SK-N-SH (cell line): ENCODE data around the gene MELTF. TPM values are rescaled to one million over a fixed set of nuclear protein-coding genes. Genes with fewer than 3 reads are reported as not detected.

ENCODE experiments used
- CTCF ChIA-PET: fragments of 300-600, 350-600 bp; formaldehyde crosslinking; extraction: SDS; loops from one replicate; lab custom pipeline; 2021; lab: Yijun Ruan, JAX
- POLR2A ChIA-PET: fragments of 350-600 bp; sonication (Branson Sonifier 250); formaldehyde crosslinking; extraction: SDS; loops from one replicate; lab custom pipeline; 2020; ENCODE audit warnings: antibody characterized with exemption, inconsistent platforms; lab: Yijun Ruan, JAX
- DNase-seq: peaks from one replicate; pipeline ENCODE4 v3.0.0; 2012
- H2AFZ ChIP-seq: fragments of 200-600 bp; sonication (generic); 2 replicates; pipeline ENCODE4 v1.8.1; 2016; ENCODE audit warnings: antibody characterized with exemption, mild to moderate bottlenecking, low read depth
- H3F3A ChIP-seq: fragments of 200-600 bp; sonication (generic); replicated peaks from 2 replicates; pipeline ENCODE3; 2016; ENCODE audit warnings: antibody characterized with exemption, mild to moderate bottlenecking; ENCODE audit not compliant: insufficient read depth
- H3K27ac ChIP-seq, 2 experiments: fragments of 200-500 bp in 1 of 2; fragments of 200-600 bp in 1 of 2; sonication (Bioruptor generic) in 1 of 2; sonication (generic), shearing (Covaris generic) in 1 of 2; 2 replicates each; pipeline versions ENCODE4 v1.5.1 to v1.6.1; 2014 to 2016; ENCODE audit warnings: low read depth in 2 of 2, inconsistent platforms in 1 of 2, low read length in 1 of 2, mild to moderate bottlenecking in 1 of 2, mixed read lengths in 1 of 2
- H3K27me3 ChIP-seq: fragments of 200-600 bp; sonication (generic), shearing (Covaris generic); 2 replicates; pipeline ENCODE4 v1.6.1; 2016; ENCODE audit warnings: mixed run types; ENCODE audit not compliant: insufficient read depth
- H3K36me3 ChIP-seq, 2 experiments: fragments of 200-500 bp in 1 of 2; fragments of 200-600 bp in 1 of 2; sonication (Bioruptor generic) in 1 of 2; sonication (generic) in 1 of 2; replicated peaks in 1 of 2; 2 replicates each; pipeline versions ENCODE3 to v1.5.1; 2014 to 2016; ENCODE audit warnings: low read length in 1 of 2, mild to moderate bottlenecking in 1 of 2; ENCODE audit not compliant: insufficient read depth in 2 of 2, control insufficient read depth in 1 of 2
- H3K4me1 ChIP-seq, 2 experiments: fragments of 200-500 bp in 1 of 2; fragments of 200-600 bp in 1 of 2; sonication (Bioruptor generic) in 1 of 2; sonication (generic), shearing (Covaris generic) in 1 of 2; 2 replicates each; pipeline versions ENCODE4 v1.5.1 to v1.6.1; 2014 to 2016; ENCODE audit warnings: low read depth in 1 of 2, low read length in 1 of 2, mixed run types in 1 of 2; ENCODE audit not compliant: insufficient read depth in 2 of 2, control insufficient read depth in 1 of 2
- H3K4me2 ChIP-seq: fragments of 200-600 bp; sonication (generic), shearing (Covaris generic); 2 replicates; pipeline ENCODE4 v1.6.1; 2017; ENCODE audit warnings: mixed run types
- H3K4me3 ChIP-seq, 2 experiments: fragments of 200-500 bp in 1 of 2; fragments of 200-600 bp in 1 of 2; sonication (Bioruptor generic) in 1 of 2; sonication (generic), shearing (Covaris generic) in 1 of 2; 2 replicates each; pipeline versions ENCODE4 v1.5.1 to v1.8.1; 2014 to 2016; ENCODE audit warnings: low read depth in 2 of 2, inconsistent platforms in 1 of 2, low read length in 1 of 2, mild to moderate bottlenecking in 1 of 2, mixed read lengths in 1 of 2, moderate library complexity in 1 of 2
- H3K79me2 ChIP-seq: fragments of 200-600 bp; sonication (generic); 2 replicates; pipeline ENCODE4 v1.8.1; 2017; ENCODE audit warnings: mild to moderate bottlenecking; ENCODE audit not compliant: insufficient read depth
- H3K9ac ChIP-seq: fragments of 200-600 bp; sonication (generic); 2 replicates; pipeline ENCODE4 v1.6.1; 2017; ENCODE audit warnings: mixed run types
- H3K9me2 ChIP-seq: fragments of 200-600 bp; sonication (generic); 2 replicates; pipeline ENCODE4 v1.6.1; 2017; ENCODE audit warnings: mixed run types
- H3K9me3 ChIP-seq: fragments of 200-600 bp; sonication (generic); 2 replicates; pipeline ENCODE4 v1.6.1; 2017; ENCODE audit warnings: mixed run types, mild to moderate bottlenecking, moderate library complexity
- H4K20me1 ChIP-seq: fragments of 200-600 bp; sonication (generic); 2 replicates; pipeline ENCODE4 v1.6.1; 2017; ENCODE audit warnings: mild to moderate bottlenecking, mixed run types; ENCODE audit not compliant: insufficient read depth
- ELF1 ChIP-seq: IDR thresholded peaks from 2 replicates; pipeline ENCODE4 v1.4.0; 2012
- EP300 ChIP-seq, 2 experiments: IDR thresholded peaks; 2 replicates each; pipeline versions ENCODE4 v1.4.0 to v1.6.1; 2012; ENCODE audit warnings: borderline replicate concordance in 1 of 2, low read depth in 1 of 2, low read length in 1 of 2
- EZH2phosphoT487 ChIP-seq: fragments of 200-600 bp; sonication (generic); IDR thresholded peaks from 2 replicates; pipeline ENCODE4 v1.6.1; 2017; ENCODE audit warnings: low read depth, mixed run types, mild to moderate bottlenecking, antibody characterized with exemption, moderate library complexity, borderline replicate concordance
- FOSL2 ChIP-seq: IDR thresholded peaks from 2 replicates; pipeline ENCODE4 v1.4.0; 2012; ENCODE audit warnings: low read depth, mild to moderate bottlenecking, moderate library complexity, borderline replicate concordance
- GABPA ChIP-seq: IDR thresholded peaks from 2 replicates; pipeline ENCODE4 v1.4.0; 2012; ENCODE audit warnings: low read depth, mild to moderate bottlenecking
- JUND ChIP-seq: IDR thresholded peaks from 2 replicates; pipeline ENCODE4 v1.4.0; 2012
- MEF2A ChIP-seq: IDR thresholded peaks from 2 replicates; pipeline ENCODE4 v1.4.0; 2012; ENCODE audit warnings: low read depth, borderline replicate concordance
- MXI1 ChIP-seq: IDR thresholded peaks from 2 replicates; pipeline ENCODE4 v1.6.1; 2012; ENCODE audit warnings: mild to moderate bottlenecking, low read depth, low read length, improper control_type of control experiment
- NFIC ChIP-seq: IDR thresholded peaks from 2 replicates; pipeline ENCODE4 v1.4.0; 2012; ENCODE audit warnings: borderline replicate concordance
- POLR2AphosphoS5 ChIP-seq: IDR thresholded peaks from 2 replicates; pipeline ENCODE4 v1.6.1; 2012; ENCODE audit warnings: low read depth, low read length
- RAD21 ChIP-seq: IDR thresholded peaks from 2 replicates; pipeline ENCODE4 v1.6.1; 2012; ENCODE audit warnings: mild to moderate bottlenecking, low read length
- RXRA ChIP-seq: IDR thresholded peaks from 2 replicates; pipeline ENCODE4 v1.4.0; 2012; ENCODE audit warnings: low read depth, mild to moderate bottlenecking, borderline replicate concordance
- SIN3A ChIP-seq: IDR thresholded peaks from 2 replicates; pipeline ENCODE4 v1.6.1; 2012; ENCODE audit warnings: low read depth, mild to moderate bottlenecking, low read length, moderate library complexity, borderline replicate concordance
- SMC3 ChIP-seq: IDR thresholded peaks from 2 replicates; pipeline ENCODE4 v1.6.1; 2012; ENCODE audit warnings: low read depth, low read length, improper control_type of control experiment
- TEAD4 ChIP-seq: IDR thresholded peaks from 2 replicates; pipeline ENCODE4 v1.4.0; 2012; ENCODE audit warnings: mild to moderate bottlenecking, borderline replicate concordance; ENCODE audit not compliant: insufficient read depth
- WGBS: methylation state at CpG from one replicate; pipeline ENCODE4 v1.1.6; 2017; ENCODE audit warnings: low lambda C conversion rate; 5-methylcytosine and 5-hydroxymethylcytosine counted together
- polyA plus RNA-seq, 3 experiments: library from polyadenylated mRNA; depleted of rRNA; stranded (reverse); fragments of >200 nt; gene quantifications; 2 replicates each; pipeline ENCODE4 v1.2.3, GENCODE V29; 2012
- TF ChIP-seq, protein P1 (sequence below): fragments of 150-350 bp; IDR thresholded peaks from 2 replicates; pipeline ENCODE4 v1.6.1; 2017; ENCODE audit warnings: antibody characterized with exemption, low read length, low read depth, borderline replicate concordance
- TF ChIP-seq, protein P2 (sequence below): IDR thresholded peaks from 2 replicates; pipeline ENCODE4; 2012
- TF ChIP-seq, protein P3 (sequence below): IDR thresholded peaks from 2 replicates; pipeline ENCODE4 v1.4.0; 2012; ENCODE audit warnings: low read depth
- TF ChIP-seq, protein P4 (sequence below): IDR thresholded peaks from 2 replicates; pipeline ENCODE4 v1.6.1; 2012; ENCODE audit warnings: mild to moderate bottlenecking, low read depth, low read length, moderate library complexity
- TF ChIP-seq, protein P5 (sequence below): fragments of 200-600 bp; sonication (generic); IDR thresholded peaks from 2 replicates; pipeline ENCODE4 v1.6.1; 2017; ENCODE audit warnings: antibody characterized with exemption, mild to moderate bottlenecking, moderate library complexity

The MELTF gene
- polyA plus RNA-seq, 1 of the 3 experiments (the other 2 are of a cell fraction), result 32.4 TPM

DNA sequence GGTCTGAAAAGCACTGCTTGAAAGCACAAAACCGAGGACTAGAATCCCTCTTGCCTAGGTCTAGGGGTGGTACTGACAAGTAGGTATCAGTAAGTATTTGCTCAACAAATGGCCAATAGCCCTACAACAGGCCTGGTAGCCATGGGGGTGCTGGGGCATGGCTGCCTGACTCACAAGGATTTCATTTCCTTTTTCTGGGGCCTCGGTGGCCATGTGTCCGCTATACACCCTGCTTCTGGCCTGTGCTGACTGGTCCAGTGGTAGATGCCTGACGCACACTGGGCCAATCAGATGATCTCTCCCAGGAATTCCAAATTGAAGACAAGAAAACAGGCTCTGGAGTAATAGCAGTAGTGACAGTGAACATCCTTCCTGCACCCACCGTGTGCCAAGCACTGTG lies 29.4 kb downstream of the MELTF start (continued):
- TF ChIP-seq EZH2phosphoT487 (no peak), JUND (no peak), RAD21 (no peak), ELF1 (no peak)
- TF ChIP-seq, protein P1, sequence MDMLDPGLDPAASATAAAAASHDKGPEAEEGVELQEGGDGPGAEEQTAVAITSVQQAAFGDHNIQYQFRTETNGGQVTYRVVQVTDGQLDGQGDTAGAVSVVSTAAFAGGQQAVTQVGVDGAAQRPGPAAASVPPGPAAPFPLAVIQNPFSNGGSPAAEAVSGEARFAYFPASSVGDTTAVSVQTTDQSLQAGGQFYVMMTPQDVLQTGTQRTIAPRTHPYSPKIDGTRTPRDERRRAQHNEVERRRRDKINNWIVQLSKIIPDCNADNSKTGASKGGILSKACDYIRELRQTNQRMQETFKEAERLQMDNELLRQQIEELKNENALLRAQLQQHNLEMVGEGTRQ, result no peak
- TF ChIP-seq, protein P2, sequence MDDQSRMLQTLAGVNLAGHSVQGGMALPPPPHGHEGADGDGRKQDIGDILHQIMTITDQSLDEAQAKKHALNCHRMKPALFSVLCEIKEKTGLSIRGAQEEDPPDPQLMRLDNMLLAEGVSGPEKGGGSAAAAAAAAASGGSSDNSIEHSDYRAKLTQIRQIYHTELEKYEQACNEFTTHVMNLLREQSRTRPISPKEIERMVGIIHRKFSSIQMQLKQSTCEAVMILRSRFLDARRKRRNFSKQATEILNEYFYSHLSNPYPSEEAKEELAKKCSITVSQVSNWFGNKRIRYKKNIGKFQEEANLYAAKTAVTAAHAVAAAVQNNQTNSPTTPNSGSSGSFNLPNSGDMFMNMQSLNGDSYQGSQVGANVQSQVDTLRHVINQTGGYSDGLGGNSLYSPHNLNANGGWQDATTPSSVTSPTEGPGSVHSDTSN, result no peak

DNA sequence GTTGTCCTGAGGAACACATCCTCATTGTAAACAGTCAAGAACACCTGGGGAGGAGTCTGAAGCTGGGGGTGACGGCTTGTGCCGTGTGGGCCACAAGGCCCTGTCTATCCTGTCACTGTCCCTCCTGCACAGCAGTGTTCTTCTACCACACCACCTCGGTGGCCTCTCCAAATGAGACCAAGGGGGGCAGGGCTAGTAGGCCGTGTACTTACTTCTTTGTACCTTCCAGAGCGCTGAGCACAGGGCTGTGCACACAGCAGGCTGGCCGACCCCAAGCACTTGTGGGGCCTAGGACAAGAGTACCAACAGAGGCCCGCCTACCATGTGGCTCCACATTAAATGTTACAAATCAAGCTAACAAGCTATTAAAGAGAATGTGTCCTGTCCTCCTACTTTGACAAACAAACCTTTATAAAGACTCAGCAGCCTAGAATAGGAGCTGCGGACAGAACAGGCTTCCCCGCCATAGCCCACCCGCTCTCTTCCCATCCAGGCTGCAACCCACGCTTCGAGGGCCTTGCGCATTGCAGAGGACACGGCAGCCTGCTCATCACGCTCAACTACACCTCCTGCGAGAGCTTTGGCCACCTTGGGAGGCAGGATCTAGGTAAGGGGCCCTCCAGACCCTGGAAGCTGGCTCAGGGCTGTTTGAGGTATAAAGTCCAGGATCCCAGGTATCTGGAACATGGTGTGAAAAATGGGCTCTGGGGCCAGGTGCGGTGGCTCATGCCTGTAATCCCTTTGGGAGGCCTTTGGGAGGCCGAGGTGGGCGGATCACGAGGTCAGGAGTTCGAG lies 30.5 kb downstream of the MELTF start:
- no peaks in the 10 kb centered on the region for H3K36me3 ChIP-seq
- DNase-seq, result no peak
- no peaks in the 10 kb centered on the region for H3K79me2 ChIP-seq
- ChIA-PET POLR2A (no interaction called here), CTCF (interaction anchor here (1.1 to 11.7 kb wide), 5 partner anchors 21 to 189 kb away, joined by 3 to 94 read pairs (median 4); partner anchors contain the start of genes MELTF and PIGZ)
- no peaks in the 10 kb centered on the region for H3F3A ChIP-seq
- H3K9ac ChIP-seq, result no peak overlapping the region
- no peak overlapping the region for H3K4me3 ChIP-seq
- H3K27ac ChIP-seq, result no peak overlapping the region
- no peaks in the 10 kb centered on the region for H3K9me3 ChIP-seq
- H3K4me2 ChIP-seq, result no peak overlapping the region
- H3K4me1 ChIP-seq, result peaks cover 0 to 8% of the 10 kb centered on the region in 2 experiments; a peak in 1 of 4 replicates
- no peaks in the 10 kb centered on the region for H3K27me3 ChIP-seq
- no peak overlapping the region for H2AFZ ChIP-seq
- H4K20me1 ChIP-seq, result no peaks in the 10 kb centered on the region
- WGBS, result 90% methylated on average over 21 of the region's 21 CpGs
- H3K9me2 ChIP-seq, result no peaks in the 10 kb centered on the region
- no peak for TF ChIP-seq GABPA
- TF ChIP-seq, protein P1, result no peak
- no peak for TF ChIP-seq MXI1
- no peak for TF ChIP-seq MEF2A
- TF ChIP-seq FOSL2, result no peak
- TF ChIP-seq RXRA, result no peak
- TF ChIP-seq, protein P2, result no peak
- TF ChIP-seq RAD21, result no peak
- TF ChIP-seq SIN3A, result no peak
- TF ChIP-seq TEAD4, result no peak
- TF ChIP-seq SMC3, result no peak
- TF ChIP-seq POLR2AphosphoS5, result no peak
- TF ChIP-seq NFIC, result no peak
- TF ChIP-seq EP300 (IDR thresholded peaks at IDR 0.05; ENCODE audit: borderline replicate concordance in 1 of 2, low read depth in 1 of 2, low read length in 1 of 2), result no peak
- TF ChIP-seq, protein P3, sequence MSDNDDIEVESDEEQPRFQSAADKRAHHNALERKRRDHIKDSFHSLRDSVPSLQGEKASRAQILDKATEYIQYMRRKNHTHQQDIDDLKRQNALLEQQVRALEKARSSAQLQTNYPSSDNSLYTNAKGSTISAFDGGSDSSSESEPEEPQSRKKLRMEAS, result no peak
- TF ChIP-seq, protein P4, sequence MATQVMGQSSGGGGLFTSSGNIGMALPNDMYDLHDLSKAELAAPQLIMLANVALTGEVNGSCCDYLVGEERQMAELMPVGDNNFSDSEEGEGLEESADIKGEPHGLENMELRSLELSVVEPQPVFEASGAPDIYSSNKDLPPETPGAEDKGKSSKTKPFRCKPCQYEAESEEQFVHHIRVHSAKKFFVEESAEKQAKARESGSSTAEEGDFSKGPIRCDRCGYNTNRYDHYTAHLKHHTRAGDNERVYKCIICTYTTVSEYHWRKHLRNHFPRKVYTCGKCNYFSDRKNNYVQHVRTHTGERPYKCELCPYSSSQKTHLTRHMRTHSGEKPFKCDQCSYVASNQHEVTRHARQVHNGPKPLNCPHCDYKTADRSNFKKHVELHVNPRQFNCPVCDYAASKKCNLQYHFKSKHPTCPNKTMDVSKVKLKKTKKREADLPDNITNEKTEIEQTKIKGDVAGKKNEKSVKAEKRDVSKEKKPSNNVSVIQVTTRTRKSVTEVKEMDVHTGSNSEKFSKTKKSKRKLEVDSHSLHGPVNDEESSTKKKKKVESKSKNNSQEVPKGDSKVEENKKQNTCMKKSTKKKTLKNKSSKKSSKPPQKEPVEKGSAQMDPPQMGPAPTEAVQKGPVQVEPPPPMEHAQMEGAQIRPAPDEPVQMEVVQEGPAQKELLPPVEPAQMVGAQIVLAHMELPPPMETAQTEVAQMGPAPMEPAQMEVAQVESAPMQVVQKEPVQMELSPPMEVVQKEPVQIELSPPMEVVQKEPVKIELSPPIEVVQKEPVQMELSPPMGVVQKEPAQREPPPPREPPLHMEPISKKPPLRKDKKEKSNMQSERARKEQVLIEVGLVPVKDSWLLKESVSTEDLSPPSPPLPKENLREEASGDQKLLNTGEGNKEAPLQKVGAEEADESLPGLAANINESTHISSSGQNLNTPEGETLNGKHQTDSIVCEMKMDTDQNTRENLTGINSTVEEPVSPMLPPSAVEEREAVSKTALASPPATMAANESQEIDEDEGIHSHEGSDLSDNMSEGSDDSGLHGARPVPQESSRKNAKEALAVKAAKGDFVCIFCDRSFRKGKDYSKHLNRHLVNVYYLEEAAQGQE, result no peak
- TF ChIP-seq, protein P5, sequence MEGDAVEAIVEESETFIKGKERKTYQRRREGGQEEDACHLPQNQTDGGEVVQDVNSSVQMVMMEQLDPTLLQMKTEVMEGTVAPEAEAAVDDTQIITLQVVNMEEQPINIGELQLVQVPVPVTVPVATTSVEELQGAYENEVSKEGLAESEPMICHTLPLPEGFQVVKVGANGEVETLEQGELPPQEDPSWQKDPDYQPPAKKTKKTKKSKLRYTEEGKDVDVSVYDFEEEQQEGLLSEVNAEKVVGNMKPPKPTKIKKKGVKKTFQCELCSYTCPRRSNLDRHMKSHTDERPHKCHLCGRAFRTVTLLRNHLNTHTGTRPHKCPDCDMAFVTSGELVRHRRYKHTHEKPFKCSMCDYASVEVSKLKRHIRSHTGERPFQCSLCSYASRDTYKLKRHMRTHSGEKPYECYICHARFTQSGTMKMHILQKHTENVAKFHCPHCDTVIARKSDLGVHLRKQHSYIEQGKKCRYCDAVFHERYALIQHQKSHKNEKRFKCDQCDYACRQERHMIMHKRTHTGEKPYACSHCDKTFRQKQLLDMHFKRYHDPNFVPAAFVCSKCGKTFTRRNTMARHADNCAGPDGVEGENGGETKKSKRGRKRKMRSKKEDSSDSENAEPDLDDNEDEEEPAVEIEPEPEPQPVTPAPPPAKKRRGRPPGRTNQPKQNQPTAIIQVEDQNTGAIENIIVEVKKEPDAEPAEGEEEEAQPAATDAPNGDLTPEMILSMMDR, result no peak
